HL-60/S4 (cell line): ENCODE data around the gene TTC28.

Source experiments
- in situ Hi-C: fragments of 300-500 bp; cut with MboI; formaldehyde crosslinking; loops from 2 replicates; pipeline ENCODE4 v1.14.3; 2022; ENCODE audit warnings: low sequenced_read_pairs

Gene TTC28

DNA sequence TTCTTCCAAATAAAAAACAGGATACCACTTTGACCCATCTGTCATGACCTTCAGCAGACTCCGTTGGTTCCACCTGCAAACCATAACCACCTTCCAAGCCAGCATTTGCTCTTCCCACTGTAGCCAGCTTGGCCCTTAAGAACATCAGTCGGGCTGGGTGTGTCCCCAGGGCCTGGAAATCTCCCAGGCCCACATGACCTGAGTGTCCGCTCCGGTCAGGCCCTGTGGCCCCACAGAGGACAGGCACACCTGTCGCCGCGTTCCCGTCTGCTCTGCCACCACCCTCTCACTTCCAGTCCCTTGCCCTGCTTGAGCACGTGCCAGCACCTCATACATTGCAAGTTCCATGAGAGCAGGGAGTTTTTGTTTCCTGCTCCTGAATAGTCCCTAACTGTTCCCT lies 694.9 kb downstream of the TTC28 start:
- in situ Hi-C loops: no loop called here

DNA sequence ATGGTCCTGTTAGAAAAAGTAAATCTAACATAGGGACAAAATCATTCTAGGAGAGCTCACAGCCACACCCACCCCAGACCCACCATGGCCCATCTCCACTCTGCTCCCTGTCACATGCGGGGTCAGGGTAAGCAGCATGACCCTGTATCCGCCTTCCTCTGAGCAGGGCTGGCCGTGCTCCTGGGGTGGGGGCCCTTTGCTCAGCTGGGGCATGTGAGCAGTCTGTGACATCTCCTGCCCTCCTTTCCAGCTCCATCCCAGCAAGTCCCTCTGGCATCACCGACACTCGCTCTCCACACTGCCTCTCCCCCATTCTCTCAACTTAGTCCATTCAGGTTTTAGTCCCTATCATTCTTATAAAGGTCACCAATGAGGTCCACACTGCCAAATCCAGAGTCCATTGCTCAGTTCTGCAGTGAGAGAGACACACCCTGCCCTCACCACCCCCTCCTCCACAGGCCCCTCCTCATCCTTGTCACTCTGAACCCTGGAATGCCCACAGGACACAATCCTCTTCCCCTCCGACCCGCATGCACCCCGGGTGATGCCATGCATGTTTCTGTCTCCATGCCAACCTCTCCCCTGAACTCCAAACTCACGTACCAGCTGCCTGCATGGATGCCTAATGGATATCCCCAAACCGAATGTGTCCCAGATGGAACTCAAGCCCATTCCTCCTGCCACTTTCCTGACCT lies 695.5 kb downstream of the TTC28 start:
- in situ Hi-C loops: no loop called here

DNA sequence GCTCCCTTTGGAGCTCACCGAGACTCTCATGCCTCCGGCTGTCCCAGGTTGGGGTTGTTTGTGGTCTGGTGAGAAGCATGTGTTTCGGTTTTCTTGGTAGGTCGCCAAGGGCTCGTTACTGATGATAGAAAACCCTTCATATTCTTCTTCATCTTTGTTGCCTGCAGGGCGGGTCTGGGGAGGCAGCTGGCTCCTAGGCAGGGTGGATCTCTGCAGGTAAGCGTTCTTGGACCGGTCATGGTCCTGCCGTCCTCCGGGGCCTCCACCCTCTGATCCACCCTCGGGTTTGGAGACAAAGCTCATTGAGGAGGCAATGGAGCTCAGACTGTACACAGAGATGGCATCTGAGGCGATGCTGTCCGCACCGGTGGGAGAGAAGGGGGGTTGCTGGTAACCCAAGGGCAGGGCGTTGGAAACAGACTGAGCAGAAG lies 696.3 kb downstream of the TTC28 start:
- in situ Hi-C loops: no loop called here

DNA sequence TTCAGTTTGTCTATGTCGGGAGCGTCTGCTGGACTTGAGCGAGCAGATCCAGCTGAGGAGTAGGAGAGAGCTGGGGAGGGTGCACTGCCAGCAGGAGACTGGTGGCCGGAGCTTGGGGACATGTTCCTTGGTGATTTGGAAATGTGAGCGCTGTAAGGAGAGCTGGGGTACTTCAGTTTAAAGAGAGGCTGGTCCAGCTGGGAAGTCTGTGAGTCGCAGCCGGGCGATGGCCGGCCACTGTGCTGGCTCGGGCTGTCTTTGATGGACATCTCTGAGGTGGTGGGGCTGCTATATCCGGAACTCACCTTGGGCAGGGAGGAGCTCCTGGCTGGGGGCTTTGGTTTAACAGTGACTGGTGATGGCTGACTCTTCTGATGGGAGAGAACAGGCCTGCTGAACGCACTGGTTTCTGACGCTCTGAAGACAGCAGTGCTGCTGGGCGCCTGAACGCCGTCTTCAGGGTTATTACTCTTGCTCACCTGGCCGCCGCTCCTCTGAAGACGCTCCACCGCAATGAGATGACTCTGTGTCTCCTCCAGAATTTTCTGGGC lies 696.9 kb downstream of the TTC28 start:
- in situ Hi-C loops: no loop called here

DNA sequence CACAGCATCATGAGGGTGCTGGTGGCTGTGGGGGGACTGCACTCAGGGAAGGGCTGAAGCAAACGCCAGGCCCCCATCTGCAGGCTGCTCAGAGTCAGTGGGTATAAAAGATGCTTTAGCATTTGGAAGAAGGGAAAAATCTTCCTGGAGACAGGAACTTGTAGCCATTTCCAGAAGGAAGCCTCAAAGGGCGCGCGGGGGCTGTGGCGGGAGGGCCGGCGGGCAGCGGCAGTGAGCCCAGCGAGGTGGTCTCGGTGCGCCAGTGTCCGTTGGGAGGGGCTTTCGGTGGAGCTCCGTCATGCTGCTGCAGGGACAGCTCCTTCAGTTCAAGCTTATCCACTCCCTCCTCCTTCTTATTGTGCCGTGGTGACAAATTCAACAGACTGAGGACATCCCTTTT lies 697.5 kb downstream of the TTC28 start:
- in situ Hi-C loops: no loop called here

DNA sequence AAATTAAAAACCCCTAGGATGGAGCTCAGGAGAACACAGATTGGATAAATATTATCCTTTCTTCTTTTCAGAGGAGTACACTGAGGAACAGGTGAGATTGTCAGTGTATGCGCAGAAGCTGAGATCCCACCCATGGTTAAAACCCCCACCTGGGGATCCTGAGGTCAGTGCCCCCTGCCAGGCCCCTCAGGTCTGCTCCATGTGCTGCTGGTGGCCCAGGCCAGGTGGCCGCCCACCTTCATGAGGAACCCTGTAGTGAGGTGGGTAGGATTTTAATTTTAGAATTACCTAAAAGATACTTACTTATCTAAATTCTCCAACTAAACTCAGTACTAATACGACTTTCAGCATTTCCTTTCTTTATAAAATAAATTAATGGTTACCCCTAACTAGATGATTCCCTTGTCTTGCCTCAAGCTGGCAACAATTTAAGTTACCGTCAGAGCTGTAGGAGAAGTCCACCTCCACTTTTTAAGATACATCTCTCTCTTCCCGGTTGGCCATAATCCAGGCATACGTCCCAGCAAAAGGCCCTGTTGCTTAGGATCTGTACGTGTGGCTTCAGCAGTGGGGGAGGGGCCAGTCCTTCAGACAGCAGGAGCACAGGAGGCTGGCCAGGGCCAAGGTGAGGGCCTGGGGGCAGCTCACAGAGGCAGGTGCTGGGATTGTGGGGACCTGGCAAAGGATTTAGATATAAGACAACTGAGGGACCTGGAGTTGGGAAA lies 699.1 kb downstream of the TTC28 start:
- in situ Hi-C loops: no loop called here

DNA sequence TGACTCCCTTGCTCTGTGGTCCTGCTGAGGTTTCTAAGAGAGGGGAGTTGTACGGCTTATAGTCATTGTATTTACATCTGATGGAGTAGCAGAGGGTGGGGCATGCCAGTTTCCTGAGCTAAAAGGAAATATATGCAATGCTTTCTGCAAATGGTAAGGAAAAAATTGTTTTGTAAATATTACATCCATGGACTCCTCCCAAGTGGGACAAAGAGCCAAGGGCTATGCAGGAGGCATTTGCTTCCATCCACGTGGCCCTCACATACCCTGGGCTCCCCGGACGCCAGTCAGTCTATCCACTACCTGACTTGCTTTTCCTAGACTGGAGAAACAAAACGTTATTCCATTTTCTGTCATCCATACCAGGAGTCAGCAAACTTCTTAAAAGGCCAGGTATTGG lies 700.8 kb downstream of the TTC28 start:
- in situ Hi-C loops: no loop called here

DNA sequence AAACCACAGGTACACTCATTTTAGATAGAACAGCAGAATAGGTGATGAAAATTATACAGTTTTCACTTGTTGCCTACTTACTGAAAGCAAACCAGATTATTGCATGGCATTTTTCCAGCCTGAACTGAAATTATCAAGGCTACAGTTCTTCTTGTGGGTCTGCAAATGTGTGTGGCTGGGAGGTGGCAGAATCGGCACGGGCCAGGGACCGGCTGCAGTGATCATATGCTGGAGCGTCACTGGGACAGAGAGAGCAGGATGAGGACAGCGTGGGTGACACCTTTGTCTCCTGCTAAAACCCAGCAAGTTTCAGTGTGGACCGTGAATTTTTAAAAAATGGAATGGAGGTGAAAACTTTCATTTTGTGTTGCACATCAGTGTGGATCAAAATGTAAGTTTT lies 701.3 kb downstream of the TTC28 start:
- in situ Hi-C loops: no loop called here

DNA sequence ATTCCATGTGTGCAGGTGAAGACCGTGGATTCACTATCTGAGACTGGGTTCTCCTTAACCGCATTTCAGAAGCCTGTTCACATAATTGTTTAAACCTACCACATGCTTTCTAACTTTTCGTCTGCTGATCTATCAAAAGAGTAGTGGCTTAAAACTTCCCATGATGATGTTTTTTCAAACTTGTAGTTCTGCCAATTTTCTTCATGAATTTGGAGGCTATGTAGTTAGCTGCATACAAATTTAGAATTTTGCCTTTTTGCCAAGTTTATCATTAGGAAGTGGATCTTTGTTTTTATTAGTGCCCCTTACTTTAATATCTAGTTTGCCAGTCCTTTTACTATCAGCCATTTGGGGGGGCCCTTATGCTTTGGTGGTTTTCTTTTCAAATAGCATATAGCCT lies 703.1 kb downstream of the TTC28 start:
- in situ Hi-C loops: no loop called here

DNA sequence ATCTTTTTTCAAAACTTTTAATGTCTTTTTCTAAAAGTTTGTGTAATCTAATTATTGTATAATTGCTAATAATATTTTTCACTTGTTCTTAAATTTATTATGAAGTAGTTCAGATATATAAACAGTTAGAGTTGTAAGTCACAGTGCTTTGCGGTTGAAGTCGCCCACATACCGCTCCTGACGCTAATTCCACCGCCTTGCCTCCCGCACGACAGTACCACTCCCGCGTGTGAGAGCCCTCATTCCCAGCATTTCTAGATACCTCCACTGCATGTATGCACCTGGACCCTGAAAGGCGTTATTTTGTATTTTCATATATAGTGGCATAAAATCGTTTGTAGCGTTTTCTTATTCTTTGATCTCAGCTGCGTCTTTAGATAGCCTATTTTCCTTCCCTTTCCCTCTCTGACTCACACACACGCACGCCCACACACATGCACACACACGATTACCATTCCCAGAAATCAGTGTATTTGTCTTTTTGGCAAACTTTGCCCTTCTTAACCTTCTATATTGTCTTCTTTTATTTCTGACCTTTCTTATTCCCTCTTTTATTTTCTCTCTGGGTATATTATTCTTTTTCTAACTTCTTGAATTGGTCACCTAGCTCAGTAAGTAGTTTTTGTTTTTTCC lies 704.1 kb downstream of the TTC28 start:
- in situ Hi-C loops: no loop called here

DNA sequence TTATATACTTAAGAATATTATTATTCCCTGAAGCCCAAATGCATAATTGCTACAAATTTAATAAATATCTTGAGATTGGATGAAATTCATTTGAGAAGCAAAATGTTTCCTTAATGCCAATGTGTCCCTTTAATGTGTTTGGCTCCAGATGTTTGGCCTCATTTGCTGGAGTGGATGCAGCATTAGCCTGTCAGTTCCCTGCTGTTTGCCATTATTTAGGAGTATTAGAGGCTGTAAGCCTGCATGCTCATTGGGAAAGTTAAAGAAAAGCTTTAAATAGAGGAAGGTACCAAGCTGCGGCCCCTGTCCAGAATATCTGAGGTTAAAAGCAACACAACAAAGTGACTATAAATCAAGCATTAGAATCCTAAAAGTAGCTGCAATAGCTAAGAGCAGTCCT lies 705.8 kb downstream of the TTC28 start:
- in situ Hi-C loops: no loop called here

DNA sequence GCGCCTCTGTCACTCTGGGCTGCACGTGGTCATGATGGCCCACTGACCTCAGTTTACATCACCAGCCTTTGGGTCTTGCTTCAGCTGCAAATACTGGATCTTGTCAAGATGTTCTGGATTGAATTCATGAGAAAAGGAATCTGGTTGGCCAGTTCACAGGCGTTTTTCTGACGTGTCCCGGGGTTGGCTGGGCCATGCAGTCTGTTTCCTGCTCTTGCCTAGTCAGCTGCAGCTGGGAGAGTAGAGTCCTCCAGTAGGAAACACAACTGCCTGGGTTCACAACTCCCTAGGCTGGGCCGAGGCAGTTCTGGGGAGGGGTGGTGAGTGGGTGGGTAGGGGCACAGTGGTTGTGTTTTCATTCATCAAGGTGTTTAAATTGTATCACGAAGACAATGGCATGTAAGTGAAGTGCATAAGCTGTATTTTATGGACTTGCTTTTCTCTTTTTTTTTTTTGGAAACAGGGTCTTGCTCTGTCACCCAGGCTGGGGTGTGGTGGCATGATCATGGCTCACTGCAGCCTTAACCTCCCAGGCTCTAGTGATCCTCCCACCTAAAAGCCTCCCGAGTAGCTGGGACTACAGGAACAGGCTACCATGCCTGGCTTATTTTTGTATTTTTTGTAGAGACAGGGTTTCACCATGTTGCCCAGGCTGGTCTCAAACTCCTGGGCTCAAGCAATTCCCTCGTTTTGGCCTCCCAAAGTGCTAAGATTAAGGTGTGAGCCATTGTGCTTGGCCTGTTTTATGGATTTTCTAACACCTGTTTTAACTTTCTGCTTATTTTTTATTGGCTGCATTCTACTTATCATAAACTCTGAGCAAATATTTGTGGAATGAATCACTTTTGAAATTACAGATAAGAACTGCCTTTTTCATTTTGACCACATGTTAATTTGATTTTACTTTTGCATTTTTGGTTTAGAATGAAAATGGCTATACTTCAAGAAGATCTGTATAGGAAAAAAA lies 706.6 kb downstream of the TTC28 start:
- in situ Hi-C loops: no loop called here

DNA sequence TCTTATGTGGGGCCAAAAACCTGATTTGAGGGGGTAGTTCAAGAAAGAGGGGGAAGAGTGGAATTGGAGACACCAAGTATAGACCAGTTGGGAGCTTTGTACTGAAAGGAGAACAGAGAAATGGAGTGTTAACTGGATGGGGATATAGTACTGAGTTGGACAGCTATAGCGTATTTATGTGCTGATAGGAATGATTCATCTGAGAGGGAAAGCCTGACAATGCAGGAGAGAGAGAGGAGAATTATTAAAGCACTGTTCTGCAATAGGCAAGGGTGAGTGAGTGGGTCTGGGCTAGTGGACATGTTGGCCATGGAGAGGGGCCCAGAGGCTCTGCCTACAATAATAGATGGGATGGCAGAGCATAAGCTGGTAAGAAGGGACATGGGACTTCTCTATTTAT lies 707.7 kb downstream of the TTC28 start:
- in situ Hi-C loops: no loop called here

DNA sequence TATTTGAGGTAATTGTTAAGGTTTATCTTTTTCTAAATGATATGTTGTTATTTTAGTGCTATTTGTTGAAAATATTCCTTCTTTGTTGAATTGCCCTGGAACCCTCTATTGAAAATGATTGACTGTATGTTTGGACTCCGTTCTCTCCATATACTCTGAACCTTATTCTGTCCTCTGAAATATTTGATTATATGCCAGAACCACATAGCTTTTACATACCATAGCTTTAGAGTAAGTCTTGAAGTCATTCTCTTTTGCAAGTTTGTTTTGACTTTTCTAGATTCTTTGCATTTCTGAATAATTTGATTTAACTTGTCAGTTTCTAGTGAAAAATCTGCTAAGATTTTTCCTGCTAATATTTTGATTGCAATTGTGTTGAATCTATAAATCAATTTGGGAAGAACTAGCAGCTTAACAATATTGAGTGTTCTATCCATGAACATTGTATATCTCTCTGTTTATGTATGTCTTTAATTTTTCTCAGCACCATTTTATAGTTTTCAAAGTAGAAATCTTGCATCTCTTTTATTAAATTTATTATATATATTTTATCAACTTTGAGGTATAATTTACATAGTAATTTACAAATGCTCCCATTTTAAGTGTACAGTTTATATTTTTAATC lies 708.9 kb downstream of the TTC28 start:
- in situ Hi-C loops: no loop called here

DNA sequence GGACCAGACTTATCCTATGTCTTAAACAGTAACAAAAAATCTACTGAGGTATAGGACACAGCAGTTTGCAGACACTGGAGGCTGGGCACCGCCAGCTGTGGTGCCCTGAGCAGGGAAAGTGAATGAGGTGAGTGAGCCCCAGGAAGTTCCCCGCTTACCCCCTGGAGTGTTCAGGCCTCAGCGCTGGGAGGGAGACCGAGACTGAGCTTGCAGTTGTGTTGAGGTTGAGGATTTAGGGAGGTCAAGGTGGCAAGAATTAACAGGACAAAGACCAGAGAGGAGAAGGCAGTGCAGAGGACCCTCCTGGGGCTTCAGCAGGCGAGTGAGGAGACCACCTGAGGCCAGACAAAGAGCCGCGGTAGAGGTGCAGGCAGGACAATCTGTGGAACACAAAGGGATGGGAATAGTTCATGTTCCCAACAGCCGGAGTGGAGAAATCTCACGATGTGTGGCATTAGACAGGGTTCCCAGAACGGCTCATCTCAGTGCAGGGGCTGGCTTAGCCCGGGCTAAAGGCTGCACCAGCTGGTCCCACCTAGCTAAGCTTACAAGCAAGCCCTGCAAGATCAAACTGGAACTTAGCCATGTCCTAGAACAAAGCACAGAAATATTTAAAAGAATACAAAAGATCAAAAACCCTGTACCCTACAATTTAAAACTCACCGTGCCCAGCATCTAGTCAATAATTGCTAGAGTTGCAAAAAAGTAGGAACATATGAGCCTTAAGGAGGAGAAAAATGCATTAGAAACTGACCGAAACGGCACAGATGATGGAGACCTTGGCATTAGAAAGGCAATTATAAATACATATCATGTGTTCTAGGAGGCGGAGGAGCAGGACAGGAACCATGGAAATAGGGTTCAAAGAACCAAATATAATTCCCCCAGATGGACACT lies 713.2 kb downstream of the TTC28 start:
- in situ Hi-C loops: no loop called here

DNA sequence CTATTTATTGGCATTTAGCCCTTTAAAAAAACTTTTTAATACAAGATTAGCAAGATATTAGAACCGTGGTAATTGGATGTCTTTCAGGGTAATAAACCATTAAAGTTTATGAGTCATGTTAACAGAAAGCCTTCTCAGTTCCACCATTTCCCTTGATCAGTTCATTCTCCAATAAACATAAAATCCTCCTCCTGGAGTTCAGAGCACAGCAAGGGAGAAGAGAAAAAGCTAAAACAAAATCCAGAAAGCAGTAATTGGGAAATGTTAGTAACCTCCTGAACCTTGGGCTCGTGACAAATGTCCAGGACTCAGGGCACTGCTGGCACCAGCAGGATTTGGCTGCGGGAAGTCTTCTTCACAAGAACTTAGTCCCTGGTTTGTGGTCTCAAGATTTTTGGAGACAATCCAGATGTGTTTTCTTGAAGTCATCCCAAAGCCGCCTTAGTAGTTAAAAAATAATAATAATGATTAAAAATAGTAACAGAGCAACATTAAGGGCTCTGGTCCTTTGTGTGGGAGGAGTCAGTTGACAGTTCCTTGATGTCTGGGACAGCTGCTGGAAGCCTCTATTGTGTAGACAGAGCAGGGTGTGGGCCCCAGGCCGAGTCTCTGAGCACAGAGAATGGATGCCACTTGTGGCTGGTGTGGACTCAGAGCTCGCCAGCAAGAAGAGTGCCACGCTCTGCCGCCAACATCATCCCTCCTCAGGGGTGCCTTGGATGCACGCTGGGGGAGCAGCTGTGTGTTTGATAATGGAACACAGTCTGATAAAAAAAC lies 717.2 kb downstream of the TTC28 start:
- in situ Hi-C loops: no loop called here

DNA sequence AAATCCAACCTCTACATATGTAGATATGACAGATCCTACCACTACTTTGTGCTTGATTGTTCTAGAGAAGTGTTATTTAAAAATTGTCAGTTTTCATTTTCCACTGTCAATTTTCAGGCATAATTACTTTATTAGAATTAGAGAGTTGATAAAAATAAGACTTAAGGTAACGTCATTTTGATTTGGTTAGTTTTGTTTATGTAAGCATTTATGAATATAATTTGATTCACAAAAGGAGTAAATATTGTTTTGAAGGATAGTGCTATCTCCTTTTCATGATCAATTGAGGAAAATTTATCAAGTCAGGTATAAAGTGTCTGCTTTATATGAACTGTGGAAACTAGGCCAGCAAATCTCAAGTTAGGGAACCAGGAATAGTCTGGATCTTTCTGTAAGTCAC lies 718.0 kb downstream of the TTC28 start:
- in situ Hi-C loops: no loop called here

DNA sequence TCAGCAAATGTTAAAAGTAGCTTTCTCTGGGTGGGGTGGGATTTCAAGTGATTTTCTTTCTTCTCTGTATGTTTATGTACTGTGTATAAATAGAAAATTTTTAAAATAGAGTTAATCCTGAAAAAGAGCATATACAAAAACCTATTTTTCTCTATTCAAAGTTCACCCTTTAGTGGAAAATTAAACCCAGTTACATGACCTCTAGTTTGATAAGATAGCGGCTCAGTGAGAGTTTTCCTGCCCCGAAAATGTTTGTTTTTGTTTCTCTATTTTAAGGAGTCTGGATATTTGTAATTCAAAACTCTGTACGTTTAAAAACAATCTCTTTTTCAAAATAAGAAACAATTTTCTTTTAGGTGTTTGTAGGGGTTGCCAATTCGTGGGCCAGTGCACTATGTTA lies 718.5 kb downstream of the TTC28 start:
- in situ Hi-C loops: no loop called here
